GM18502 (cell line): ENCODE results near the gene DGLUCY.
"Not testable (repeated sequence)": the region's sequence is repeated elsewhere in the genome, so short reads cannot be mapped to it uniquely, and the experiment has no call there.

Source experiments
- ATAC-seq: cut with Tn5 transposase; IDR thresholded peaks from one replicate; pipeline ENCODE4 v1.9.1; 2021; ENCODE audit warnings: mild to moderate bottlenecking; ENCODE audit not compliant: unreplicated experiment, poor library complexity

Gene DGLUCY

DNA sequence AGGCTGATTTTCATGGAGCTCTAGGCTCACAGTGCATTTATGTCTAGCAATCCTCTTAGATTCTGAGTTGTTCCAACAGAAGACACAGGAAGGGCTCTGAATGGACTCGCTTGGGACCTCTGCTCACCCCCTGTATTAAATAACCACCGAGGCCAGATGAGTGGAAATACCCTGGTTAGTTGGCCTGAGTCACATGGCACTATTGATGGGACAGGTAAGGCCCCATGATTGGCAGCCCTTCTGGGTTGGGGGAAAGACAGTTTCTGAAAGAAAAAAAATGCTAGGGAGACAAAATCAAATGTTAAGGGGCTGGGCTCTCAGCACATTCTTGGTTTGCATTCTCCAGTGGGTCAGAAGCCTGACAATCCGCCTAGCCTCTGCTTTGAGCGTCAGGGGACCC, 14.8 kb downstream of the DGLUCY start:
- no peak for ATAC-seq

DNA sequence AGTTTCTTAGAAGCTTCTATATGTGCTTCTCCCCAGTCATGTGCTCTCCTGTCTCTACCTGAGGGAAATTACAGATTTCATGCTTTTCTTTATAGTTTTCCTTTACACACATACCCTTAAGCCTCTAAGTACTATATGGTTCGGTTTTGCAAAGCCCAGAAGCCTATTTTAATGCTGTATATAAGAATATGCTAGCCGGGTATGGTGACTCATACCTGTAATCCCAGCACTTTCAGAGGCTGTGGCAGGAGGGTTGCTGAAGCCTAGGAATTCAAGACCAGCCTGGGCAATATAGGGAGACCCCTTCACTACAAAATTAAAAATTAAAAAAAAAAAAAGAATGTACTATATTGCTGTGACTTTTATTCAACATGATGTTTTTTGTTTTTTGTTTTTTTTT, 15.4 kb downstream of the DGLUCY start:
- ATAC-seq = no peak

DNA sequence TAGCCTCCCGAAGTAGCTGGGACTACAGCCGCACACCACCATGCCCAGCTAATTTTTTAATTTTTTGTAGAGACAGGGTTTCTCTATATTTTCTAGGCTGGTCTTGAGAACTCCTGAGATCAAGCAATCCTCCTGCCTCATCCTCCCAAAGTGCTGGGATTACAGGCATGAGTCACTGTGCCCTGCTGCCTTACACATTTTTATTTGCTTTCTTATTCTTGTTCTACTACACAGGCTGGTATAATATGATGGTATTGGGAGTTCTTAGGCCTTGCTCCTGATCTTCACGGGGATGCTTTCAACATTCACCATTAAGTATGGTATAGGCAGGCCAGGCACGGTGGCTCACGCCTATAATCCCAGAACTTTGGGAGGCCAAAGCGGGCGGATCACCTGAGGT, 21.2 kb downstream of the DGLUCY start:
- no peak for ATAC-seq

DNA sequence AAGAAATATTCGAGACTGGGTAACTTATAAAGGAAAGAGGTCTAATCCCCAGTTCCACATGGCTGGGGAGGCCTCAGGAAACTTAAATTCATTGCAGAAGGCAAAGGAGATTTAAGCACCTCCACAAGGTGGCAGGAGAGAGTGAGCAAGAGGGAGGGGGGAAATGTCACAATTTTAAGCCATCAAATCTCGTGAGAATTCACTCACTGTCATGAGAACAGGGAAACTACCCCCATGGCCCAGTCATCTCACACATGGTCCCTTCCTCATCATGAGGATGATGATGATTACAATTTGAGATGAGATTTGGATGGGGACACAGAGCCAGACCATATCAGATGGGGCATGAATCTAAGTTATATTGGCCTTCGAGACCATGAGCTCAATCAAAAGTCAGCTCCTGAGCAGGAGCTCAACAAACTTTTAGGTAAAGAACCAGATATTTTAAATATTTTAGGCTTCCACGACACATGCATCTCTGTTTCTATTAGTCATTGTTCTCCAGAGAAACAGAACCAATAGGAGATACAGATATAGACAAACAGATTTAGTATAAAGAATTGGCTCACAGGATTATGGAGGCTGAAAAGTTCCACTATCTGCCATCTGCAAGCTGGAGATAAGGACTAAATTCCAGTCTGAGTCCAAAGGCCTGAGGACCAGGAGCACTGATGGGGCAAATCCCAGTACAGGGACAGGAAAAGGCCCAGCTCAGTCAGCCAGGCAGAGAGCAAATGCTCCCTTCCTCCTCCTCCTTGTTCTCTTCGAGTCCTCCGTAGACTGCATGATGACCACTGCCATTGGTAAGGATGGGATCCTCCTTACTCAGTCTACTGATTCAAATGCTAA, 24.9 kb downstream of the DGLUCY start:
- ATAC-seq = no peak

DNA sequence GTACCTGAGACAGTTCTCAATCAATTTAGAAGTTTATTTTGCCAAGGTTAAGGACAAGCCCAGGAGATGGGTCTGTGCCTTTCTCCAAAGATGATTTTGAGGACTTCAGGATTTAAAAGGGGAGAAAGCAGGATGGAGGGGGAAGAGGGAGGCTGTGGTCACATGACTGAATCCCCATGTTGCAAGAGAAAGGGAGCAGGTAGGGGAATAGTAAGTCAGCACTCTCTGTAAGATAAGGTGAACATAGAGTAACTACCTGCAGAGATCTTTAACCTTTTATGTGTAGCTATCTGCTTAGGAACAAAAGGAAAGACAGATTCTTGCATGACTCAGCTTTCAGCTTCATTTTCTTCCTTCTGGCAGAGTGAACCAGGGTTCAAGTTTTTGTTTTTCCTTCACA, 25.9 kb downstream of the DGLUCY start:
- no peak for ATAC-seq

DNA sequence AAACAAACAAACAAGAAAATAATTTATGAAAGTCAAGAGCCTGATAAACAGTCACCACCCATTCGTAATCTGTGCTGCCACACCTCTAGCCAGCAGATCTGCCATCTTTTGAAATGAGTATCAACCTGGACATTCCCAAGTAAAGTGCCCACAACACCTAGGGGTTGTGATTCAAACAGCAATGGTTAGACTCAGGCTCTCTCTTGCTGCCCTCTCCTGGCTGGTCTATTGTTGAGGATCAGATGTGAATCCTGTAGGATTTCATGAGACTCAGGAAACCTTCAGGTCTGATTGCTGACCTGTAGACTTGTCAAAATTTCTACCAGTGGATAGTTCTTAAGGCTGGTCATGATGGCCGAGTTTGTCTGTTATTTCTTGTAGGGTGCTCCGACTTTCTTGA, 26.8 kb downstream of the DGLUCY start:
- ATAC-seq = no peak

DNA sequence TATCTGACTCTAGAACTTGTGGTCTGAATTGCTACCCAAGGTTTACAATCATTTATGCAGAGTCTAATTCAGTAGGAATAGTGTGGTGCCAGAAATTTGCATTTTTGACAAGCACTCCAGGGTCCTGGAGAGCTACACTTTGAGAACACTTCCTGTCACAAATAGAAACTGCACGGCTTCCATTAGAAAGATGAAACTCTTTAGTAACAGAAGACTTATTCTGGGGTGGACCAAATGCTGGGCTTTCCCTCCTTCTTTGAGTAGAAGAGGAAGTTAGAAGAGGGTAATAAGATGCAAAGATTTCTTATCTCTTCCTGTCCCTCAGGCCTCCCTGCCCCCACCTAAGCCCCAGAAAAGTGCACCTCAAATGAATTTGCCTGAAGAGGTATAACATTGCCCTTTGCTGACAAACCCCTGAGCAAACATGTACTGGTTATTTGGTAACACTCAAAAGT, 28.4 kb downstream of the DGLUCY start:
- ATAC-seq = peak; percentile 89

DNA sequence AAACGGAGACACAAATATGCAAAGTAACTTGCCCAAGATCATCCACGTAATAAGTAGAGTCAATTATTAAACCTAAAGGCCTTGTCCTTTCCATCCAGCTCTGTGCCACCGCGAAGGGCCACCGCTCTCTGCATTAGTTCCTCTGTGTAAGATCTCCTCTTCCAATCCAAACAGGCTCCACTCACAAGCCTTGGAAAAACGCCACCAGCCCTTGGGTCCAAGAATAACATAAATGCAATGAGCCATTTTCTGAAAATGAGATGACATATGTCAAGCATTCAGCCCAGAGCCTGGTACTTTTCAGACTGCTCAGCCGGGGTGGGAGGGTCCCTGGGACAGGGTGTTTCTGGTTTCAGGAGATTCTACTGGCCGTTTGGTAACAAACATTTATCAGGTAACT, 30.0 kb downstream of the DGLUCY start:
- ATAC-seq = no peak

DNA sequence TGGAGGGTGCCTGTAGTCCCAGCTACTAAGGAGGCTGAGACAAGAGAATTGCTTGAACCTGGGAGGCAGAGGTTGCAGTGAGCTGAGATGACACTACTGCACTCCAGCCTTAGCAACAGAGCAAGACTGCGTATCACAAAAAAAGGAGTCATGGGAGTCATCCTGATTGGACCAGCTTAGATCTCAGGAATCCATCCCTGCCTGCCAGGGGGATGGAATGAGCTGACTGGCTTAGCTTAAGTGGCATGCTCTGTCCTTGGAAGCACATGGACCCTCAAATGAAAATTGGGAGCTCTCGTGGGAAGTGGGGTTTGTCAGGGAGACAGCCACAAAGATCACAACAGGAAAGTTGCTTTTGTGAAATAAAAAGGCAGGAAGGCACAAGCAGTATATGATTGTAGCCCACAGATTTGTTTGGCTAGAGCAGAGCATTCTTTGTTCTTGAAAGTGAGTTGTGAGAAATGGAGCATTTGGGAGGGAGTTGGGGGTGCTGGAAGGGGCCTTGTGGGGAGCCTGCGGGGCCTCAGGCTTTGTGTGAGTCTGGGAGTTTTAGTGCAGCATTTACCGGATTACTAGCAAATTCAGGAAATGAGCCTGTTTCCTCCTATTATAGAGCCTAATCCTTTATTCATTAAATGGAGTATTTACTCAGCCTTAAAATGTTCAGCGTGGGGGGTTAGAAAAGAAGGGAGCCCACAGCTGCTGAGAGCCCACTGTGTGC, 30.7 kb downstream of the DGLUCY start:
- ATAC-seq = no peak

DNA sequence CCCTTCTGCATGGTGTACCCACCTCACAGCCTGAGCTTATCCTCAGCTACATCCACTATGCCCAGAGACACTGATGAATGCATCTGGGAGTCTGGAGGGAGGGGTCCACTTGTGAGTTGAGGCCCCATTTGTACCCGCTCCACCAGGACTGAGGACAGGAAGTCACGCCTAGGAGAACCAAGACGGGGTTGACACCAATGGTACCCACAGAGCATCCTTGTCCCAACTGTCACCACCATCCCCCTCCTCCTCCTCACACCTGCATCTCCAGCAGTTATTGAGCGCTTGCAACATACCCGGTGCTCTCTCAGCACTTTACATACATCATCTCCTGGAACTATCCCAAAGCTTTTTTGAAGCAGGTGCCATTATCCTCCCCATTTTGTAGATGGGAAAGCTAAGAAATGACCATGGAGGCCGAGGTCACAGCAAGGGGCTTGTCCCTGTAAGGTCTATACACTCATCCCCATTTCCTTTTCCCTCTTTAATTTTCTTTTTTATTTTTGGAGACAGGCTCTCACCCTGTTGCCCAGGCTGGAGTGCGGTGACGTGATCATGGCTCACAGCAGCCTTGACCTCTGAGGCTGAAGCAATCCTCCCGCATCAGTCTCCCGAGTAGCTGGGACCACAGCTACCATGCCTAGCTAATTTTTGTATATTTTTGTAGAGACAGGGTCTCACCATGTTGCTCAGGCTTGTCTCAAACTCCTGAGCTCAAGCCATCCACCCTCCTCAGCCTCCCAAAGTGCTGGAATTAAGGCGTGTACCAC, 31.7 kb downstream of the DGLUCY start:
- no peak for ATAC-seq

DNA sequence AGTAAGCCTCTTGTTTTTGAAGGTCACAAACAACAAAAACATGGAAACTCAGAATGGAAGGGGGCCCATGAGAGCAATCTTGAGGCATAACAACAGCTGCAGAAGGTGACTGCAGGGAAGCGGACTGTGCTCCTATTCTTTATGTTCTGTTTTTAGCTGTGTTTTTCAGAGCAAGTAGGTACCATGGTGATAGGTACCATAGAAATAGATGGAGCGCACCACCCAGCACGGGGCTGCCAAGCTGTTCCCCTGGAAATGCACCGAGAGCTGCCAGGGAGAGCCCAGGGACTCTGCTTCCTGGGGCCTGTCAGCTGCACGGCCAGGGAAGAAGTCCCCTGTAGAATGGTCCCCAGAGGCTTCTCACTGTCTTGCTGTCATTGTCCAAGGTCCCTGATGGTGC, 32.8 kb downstream of the DGLUCY start:
- ATAC-seq = no peak

DNA sequence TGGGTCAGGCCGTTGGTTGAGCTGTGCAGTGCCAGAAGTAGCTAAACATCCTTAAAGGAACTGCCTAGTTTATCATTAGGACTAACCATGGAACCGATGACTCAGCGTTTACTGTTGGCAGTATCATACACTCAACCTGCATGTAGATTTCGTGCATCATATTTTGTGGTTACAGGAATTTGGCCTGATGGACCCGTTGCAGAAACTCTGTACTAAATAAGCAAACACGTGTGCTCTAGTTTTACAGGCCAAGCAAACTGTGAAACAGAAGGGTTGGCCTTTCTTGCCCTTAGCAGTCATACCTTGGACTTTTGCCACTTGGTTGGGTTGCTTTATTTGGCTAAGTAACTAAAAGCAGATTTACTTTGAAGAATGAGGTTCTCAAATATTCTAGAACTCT, 35.6 kb downstream of the DGLUCY start:
- ATAC-seq = no peak

DNA sequence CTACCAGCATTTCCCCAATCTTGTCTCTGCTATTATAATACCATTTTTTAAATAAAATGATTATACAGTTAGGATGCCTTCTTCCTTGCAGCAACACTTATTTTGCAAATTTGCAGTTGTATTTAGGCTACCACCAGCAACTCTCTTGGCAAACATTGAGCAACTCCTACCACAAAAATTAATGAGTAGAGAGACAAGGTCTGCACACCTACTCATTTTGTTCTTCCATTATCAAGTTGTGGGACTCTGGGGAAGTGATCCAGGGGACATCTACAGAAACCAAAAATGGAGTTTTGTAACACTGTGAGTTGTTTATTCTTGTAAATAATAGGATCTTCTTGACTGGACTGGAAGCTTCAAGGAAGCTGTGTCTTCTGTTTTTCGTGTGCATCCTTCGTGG, 38.6 kb downstream of the DGLUCY start:
- no peak for ATAC-seq

DNA sequence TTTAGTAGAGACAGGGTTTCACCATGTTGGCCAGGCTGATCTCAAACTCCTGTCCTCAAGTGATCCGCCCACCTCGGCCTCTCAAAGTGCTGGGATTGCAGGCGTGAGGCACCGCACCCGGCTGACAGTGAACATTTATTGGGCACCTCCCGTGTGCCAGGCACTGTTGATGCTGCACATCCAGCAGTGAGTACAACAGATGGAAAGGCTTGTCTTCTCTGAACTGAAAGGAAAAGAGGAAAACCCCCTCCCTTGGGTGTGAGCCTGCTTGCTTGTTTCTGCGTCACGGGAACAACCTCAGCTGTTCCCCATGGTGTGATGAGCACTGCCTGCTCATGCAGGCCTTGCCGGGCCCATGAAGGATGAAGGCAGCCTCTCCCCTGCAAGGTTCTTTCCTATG, 39.5 kb downstream of the DGLUCY start:
- ATAC-seq = no peak

DNA sequence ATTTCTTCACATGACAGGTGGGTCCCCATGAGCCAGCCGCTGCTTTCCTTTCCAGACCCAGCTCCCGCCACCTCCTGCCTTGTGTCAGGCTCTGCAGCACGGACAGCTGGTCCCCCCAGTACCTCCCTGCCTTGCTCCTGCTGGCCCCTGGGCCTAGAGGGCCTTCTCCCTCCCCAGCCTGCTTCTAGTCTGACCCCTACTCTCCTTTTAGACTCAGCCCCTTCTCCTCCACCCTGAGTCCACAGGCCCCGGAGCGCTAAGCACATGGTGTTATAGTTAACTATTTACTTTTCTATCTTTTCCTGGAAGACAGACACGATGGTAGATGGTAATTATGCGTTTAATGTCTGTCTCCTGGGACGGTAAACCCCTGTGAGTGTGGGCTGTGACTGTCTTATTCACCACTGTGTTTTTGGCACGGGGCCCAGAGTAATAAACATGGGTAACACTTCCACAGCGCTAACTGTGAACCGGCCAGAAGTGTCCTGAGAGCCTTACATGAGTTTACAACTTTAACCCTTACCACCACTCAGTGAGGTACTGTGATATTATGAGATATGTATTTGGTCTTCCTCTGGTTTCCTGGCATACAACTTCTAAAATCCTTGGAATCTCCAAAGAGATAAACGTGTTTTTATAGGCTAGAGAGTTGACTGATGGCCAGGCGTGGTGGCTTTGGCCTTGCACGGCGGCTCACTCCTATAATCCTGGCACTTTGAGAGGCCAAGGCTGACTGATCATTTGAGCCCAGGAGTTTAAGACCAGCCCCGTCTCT, 41.2 kb downstream of the DGLUCY start:
- ATAC-seq = no peak

DNA sequence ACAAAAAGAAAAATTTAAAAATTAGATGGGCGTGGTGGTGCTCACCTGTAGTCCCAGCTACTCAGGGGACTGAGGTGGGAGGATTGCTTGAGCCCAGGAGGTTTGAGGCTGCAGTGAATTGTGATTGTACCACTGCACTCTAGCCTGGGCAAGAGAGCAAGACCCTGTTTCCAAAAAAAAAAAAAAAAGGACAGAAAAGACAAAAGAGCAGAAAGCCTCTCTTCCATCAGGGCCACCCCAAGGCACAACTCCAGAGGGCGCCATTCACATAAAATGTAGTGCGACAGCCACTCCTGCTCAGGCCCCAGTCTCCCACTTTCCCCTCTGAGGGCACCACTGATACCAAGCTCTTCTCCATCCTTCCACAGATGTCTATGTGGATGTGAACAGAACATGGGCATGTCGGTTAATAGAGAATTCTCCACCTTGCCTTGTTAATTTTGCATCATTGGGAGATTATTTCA, 41.8 kb downstream of the DGLUCY start:
- no peak for ATAC-seq

DNA sequence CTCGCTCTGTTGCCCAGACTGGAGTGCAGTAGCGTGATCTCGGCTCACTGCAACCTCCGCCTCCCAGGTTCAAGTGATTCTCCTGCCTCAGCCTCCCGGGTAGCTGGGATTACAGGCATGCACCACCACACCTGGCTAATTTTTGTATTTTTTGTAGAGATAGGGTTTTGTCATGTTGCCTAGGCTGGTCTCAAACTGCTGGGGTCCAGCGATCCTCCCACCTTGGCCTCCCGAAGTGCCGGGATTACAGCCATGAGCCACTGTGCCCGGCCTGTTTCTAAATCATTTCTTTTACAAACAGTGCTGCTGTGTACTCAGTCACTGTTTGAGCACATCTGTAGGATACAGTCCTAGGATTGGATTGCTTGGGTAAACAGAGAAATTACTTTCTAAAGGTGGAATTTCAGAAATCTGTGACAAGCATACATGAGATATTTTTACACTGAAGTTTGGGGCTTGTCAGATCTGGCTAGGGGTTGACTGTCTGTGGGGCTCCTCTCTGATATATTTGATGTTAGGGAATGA, 42.3 kb downstream of the DGLUCY start:
- ATAC-seq = not testable (repeated sequence)

DNA sequence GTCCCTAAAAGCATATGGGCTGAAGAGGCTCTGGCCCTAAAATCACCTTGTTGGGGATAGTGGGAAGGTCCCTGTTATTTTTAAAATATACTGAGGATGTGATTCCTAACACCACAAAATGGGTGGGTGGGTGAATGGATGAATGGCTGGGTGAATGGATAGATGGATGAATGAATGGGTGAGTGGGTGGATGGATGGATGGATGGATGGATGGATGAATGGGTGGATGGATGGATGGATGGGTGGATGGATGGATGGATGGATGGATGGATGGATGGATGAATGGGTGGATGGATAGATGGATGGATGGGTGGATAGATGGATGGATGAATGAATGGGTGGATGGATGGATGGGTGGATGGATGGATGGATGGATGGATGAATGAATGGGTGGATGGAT, 43.0 kb downstream of the DGLUCY start:
- not testable (repeated sequence) for ATAC-seq

DNA sequence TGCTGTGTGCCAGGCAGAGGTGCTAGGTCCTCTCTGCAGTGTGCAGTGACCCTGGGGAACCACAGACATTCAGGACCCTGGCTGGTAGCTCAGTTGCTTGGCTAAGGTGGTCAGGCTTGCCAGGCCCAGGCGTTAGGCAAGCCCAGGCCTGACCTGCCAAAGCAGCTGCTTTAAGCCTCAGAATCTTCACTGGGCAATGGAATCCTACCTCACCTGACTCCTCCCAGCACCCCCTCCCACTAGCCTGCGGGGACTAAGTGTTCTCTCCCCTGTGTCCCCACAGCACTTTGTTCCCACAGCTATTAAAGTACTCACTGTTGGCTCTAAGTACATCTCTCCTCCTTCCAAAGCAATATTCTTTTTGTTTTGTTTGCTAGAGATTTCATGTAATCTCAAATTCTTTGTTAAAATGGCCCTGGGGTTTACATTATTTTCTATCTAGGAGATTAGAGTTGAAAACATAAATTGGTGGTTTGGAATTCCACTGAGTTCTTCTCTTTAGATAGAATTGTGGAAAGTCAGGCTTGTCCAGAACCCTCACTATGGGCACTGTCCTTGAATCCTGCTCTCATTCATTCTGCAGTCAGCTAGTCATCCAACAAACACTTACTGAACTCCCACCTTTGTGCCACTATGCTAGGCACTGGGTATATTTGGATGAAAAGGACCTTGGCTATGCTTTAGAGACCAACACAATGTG, 44.4 kb downstream of the DGLUCY start:
- ATAC-seq = no peak
